B cell (primary cell): ENCODE data around the gene C3. TPM values are rescaled to one million over a fixed set of nuclear protein-coding genes. Genes with fewer than 3 reads are reported as not detected.

Source experiments
- ATAC-seq: fragments of 200-7000 bp; cut with Tn5 transposase; one replicate; pipeline ENCODE4 v1.10.0; 2021; ENCODE audit warnings: low read depth, mild to moderate bottlenecking, moderate number of reproducible peaks, moderate library complexity
- CTCF ChIA-PET: fragments of 350-600 bp; sonication (Branson Sonifier 250); formaldehyde crosslinking; loops from one replicate; lab custom pipeline; 2021; ENCODE audit warnings: antibody characterized with exemption, inconsistent platforms; lab: Charles Lee
- POLR2A ChIA-PET: fragments of 350-600 bp; sonication (Branson Sonifier 250); formaldehyde crosslinking; loops from one replicate; lab custom pipeline; 2021; ENCODE audit warnings: antibody characterized with exemption; lab: Charles Lee
- DNase-seq: peaks from one replicate; pipeline ENCODE4 v3.0.0; 2013
- H2AFZ ChIP-seq: 2 replicates; pipeline ENCODE4 v1.6.1; 2012; ENCODE audit warnings: mild to moderate bottlenecking, low read depth, low read length; ENCODE audit not compliant: insufficient read depth, poor library complexity, severe bottlenecking
- H3K27ac ChIP-seq, 2 donors: 1 replicate in 1 of 2; 2 replicates in 1 of 2; pipeline ENCODE4 v1.5.1; 2012 to 2013; ENCODE audit warnings: low read length in 2 of 2, mild to moderate bottlenecking in 2 of 2, moderate library complexity in 1 of 2
- H3K27me3 ChIP-seq, 4 experiments: fragments of 200-600 bp in 1 of 4; sonication (generic) in 1 of 4; replicated peaks in 1 of 4; 1 replicate in 2 of 4; 2 replicates in 2 of 4; pipeline versions ENCODE4 v1.6.1 to v1.7.0; 2013 to 2016; ENCODE audit warnings: low read length in 3 of 4, mild to moderate bottlenecking in 2 of 4, mixed read lengths in 1 of 4, moderate library complexity in 1 of 4; ENCODE audit not compliant: insufficient read depth in 4 of 4, control insufficient read depth in 3 of 4; ENCODE audit errors: control extremely low read depth in 1 of 4
- H3K36me3 ChIP-seq, 2 experiments: replicated peaks in 1 of 2; 1 replicate in 1 of 2; 2 replicates in 1 of 2; pipeline versions ENCODE4 v1.6.1 to v1.7.1; 2013; ENCODE audit warnings: low read length in 1 of 2; ENCODE audit not compliant: insufficient read depth in 2 of 2, control insufficient read depth in 1 of 2; ENCODE audit errors: control extremely low read depth in 1 of 2, extremely low read depth in 1 of 2
- H3K4me1 ChIP-seq, 2 donors: fragments of 200-600 bp in 1 of 2; sonication (generic) in 1 of 2; 1 replicate in 1 of 2; 2 replicates in 1 of 2; pipeline versions ENCODE4 v1.5.1 to v1.6.1; 2013 to 2017; ENCODE audit warnings: low read length in 2 of 2; ENCODE audit not compliant: control insufficient read depth in 2 of 2, insufficient read depth in 2 of 2
- H3K4me2 ChIP-seq: replicated peaks from 2 replicates; pipeline ENCODE3; 2012; ENCODE audit warnings: mild to moderate bottlenecking, low read depth, low read length; ENCODE audit not compliant: poor library complexity, severe bottlenecking
- H3K4me3 ChIP-seq, 5 experiments: fragments of 200-600 bp in 1 of 5; sonication (generic) in 1 of 5; 1 replicate in 3 of 5; 2 replicates in 2 of 5; pipeline versions ENCODE4 v1.5.1 to v1.7.0; 2011 to 2016; ENCODE audit warnings: low read length in 4 of 5, mild to moderate bottlenecking in 4 of 5, low read depth in 2 of 5, control low read depth in 1 of 5, moderate library complexity in 1 of 5; ENCODE audit not compliant: insufficient read depth in 1 of 5; ENCODE audit errors: control extremely low read depth in 1 of 5, extremely low read depth in 1 of 5
- H3K79me2 ChIP-seq: fragments of 200-600 bp; sonication (generic); one replicate; pipeline ENCODE4 v1.6.0; 2016; ENCODE audit warnings: low read length; ENCODE audit not compliant: control insufficient read depth, insufficient read depth
- H3K9ac ChIP-seq: fragments of 200-600 bp; sonication (generic); 2 replicates; pipeline ENCODE4 v1.6.1; 2017; ENCODE audit warnings: mild to moderate bottlenecking, low read length, moderate library complexity
- H3K9me3 ChIP-seq, 3 donors: one replicate each; pipeline versions ENCODE4 v1.6.1 to v1.7.1; 2013; ENCODE audit warnings: low read length in 2 of 3; ENCODE audit not compliant: control insufficient read depth in 2 of 3, insufficient read depth in 1 of 3; ENCODE audit errors: control extremely low read depth in 1 of 3
- H4K20me1 ChIP-seq: 2 replicates; pipeline ENCODE4 v1.6.0; 2012; ENCODE audit warnings: mild to moderate bottlenecking, low read length; ENCODE audit not compliant: insufficient read depth, control insufficient read depth, poor library complexity, severe bottlenecking
- H3K27ac Mint-ChIP-seq: one replicate; pipeline ENCODE4 v1.8.0; 2021; ENCODE audit warnings: mixed read lengths
- H3K27me3 Mint-ChIP-seq: one replicate; pipeline ENCODE4 v1.8.0; 2021; ENCODE audit warnings: mixed read lengths
- H3K4me1 Mint-ChIP-seq: one replicate; pipeline ENCODE4 v1.8.0; 2021; ENCODE audit warnings: mixed read lengths
- H3K4me3 Mint-ChIP-seq: one replicate; pipeline ENCODE4 v1.8.0; 2021; ENCODE audit warnings: mixed read lengths
- H3K9me3 Mint-ChIP-seq: one replicate; pipeline ENCODE4 v1.8.0; 2022; ENCODE audit warnings: mixed read lengths; ENCODE audit not compliant: insufficient read depth
- CTCF ChIP-seq: fragments of 200-600 bp; IDR thresholded peaks from one replicate; pipeline ENCODE4 v1.8.0; 2022; ENCODE audit warnings: antibody characterized with exemption, mild to moderate bottlenecking
- EZH2 ChIP-seq: IDR thresholded peaks from 2 replicates; pipeline ENCODE4 v1.6.1; 2012; ENCODE audit warnings: borderline replicate concordance, low read depth, mild to moderate bottlenecking, moderate library complexity, low read length; ENCODE audit not compliant: insufficient read depth, poor library complexity, severe bottlenecking
- WGBS: methylation state at CpG from one replicate; pipeline ENCODE4 v1.1.5; 2013; ENCODE audit warnings: missing lambda C conversion rate; ENCODE audit not compliant: insufficient coverage; 5-methylcytosine and 5-hydroxymethylcytosine counted together
- intact Hi-C: fragments of 100-400 bp; cut with micrococcal nuclease; formaldehyde crosslinking; loops from one replicate; pipeline ENCODE4 v1.10.0; 2022
- polyA plus RNA-seq: library from polyadenylated mRNA; depleted of rRNA; stranded (reverse); fragments of >200 nt; gene quantifications from 2 replicates; pipeline ENCODE4 v1.2.3, GENCODE V29; 2012
- total RNA-seq, 2 donors: library from RNA; stranded (reverse); fragments of 120-200 nt in 1 of 2; gene quantifications; 1 replicate in 1 of 2; 2 replicates in 1 of 2; pipeline versions ENCODE4 v1.2.3 to v1.2.4, GENCODE V29; 2013 to 2022

Gene C3
- total and polyA plus RNA-seq, 2 donors (not counting 1 experiment from before 2014, with no cell fraction given) = 0.01 to 0.47 TPM

GRCh38 chr19:6716610-6716970, 3.9 kb downstream of the C3 start:
- POLR2A ChIA-PET = no interaction called here
- H3K4me3 Mint-ChIP-seq = no peak overlapping the region
- WGBS = 76% methylated on average over 3 of the region's 6 CpGs

More at GRCh38 chr19:6716610-6716970, 3.9 kb downstream of the C3 start:
- H3K4me3 ChIP-seq = no peak overlapping the region
- no peaks in the 10 kb centered on the region for H4K20me1 ChIP-seq
- TF ChIP-seq EZH2 (no peak), CTCF (no peak)
- peaks cover 4% of the 10 kb centered on the region for H3K79me2 ChIP-seq
- H3K9me3 ChIP-seq = peaks cover 0 to 3% (median 0%) of the 10 kb centered on the region in 3 donors
- no peak overlapping the region for H3K27ac ChIP-seq
- no peak overlapping the region for H3K9ac ChIP-seq
- peaks cover 8 to 13% of the 10 kb centered on the region in 2 donors for H3K4me1 ChIP-seq
- H3K27me3 ChIP-seq = no peaks in the 10 kb centered on the region
- H3K27me3 Mint-ChIP-seq = peaks cover 5% of the 10 kb centered on the region
- no peak overlapping the region for H2AFZ ChIP-seq
- H3K27ac Mint-ChIP-seq = no peak overlapping the region
- no peak for DNase-seq
- peaks cover 3% of the 10 kb centered on the region for H3K9me3 Mint-ChIP-seq
- CTCF ChIA-PET = no interaction called here
- H3K36me3 ChIP-seq = no peaks in the 10 kb centered on the region
- H3K4me1 Mint-ChIP-seq = peaks cover 15% of the 10 kb centered on the region
- no peak for ATAC-seq
- intact Hi-C loops = no loop called here
- no peak overlapping the region for H3K4me2 ChIP-seq
